ENCODE data around the gene SLC7A6OS.

DNA sequence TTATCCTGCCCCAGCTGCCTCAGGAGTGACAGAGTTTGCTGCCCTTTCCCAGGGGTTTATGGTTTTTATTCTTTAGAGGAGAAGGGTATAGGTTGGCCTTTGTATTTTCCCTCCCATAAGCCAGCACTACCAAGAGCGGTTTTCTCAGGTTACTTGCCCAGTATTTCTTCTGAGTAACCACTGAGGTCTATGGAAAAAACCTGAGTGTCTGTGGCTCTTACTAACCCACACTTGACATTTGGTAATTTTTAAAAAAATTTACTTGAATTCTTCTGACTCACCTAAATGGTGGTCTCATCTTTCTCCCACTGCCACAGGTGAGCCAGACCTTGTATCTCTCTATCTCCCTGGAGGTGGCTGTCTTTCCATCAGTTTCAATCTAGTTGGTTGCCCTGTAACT, 40.4 kb downstream of the SLC7A6OS start:
- TF ChIP-seq EZH2 (IDR thresholded peaks at IDR 0.05; ENCODE audit: low read depth) (no peak), CTCF (conservative IDR thresholded peaks at IDR 0.05) (no peak)
